GM19455 (cell line): ENCODE measurements around the gene PIM1.
A peak's percentile ranks its signal among the peaks of the same experiment; 100 is the strongest.
"Not testable (repeated sequence)": the region's sequence is repeated elsewhere in the genome, so short reads cannot be mapped to it uniquely, and the experiment has no call there.

Experiments used
- ATAC-seq: cut with Tn5 transposase; IDR thresholded peaks from one replicate; pipeline ENCODE4 v1.9.1; 2021; ENCODE audit not compliant: unreplicated experiment

The PIM1 gene

GRCh38 chr6:37169496-37170272 lies at the start of gene PIM1:
Gene PIM1, plus strand, starts transcription at chr6:37170152. Its CDS starts 424 bp downstream, at chr6:37170576.
- peak; percentile 65 for ATAC-seq

DNA sequence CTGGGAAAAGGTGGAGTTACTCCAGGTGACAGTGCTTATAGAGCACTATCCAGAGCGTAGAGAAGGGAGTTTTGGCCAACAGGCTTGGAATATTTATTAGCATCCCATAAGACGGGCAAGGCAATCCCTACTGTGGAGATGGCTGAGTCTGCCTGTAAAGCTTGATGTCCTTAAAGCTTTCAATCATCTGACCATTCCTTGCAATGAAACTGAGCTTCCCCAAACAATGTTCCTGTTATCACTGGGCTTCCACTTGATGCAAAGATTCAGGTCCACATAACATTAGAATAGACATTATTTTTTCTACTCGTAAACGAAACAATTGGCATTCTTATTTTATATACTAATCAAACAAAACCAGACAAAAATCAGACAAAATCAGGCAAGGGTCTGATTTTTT lies 48.4 kb upstream of the PIM1 start:
- ATAC-seq = no peak

GRCh38 chr6:37122861-37123260 lies 47.1 kb upstream of the PIM1 start:
- no peak for ATAC-seq

GRCh38 chr6:37123957-37124729 lies 45.8 kb upstream of the PIM1 start:
- no peak for ATAC-seq

DNA sequence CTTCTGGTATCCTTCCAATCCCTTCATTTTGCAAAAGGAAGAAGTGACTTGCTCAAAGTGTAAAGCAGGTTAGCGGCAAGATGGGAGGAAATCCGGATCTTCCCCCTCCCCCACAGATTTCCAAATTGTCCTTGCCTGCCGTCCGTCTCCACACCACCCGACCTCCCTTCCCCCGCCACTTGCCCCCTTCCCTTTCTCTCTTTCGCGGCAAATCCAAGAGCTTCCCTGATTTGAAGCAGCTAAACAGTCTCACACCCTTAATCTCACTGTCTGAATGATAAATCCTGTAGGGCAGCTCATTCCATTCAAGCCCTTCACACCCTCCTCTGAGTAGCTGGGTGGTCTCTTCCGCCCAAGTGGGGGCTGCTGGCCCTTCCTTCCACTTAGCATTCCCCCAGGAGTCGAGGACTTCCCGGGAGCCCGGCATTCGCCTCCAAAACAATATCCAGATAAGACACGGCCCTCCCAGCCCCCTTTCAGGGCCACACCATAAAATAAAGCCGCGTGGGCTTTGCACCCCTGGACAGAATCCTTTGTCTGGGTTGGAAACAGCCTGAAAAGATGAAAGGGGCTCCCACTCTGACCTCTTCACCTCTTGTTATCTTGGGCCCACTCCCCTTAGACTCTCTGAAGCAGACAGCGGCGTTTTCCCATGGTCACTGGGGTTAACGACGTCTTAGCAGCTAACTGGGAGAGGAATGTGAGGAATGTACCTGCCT lies 44.0 kb upstream of the PIM1 start:
- no peak for ATAC-seq

DNA sequence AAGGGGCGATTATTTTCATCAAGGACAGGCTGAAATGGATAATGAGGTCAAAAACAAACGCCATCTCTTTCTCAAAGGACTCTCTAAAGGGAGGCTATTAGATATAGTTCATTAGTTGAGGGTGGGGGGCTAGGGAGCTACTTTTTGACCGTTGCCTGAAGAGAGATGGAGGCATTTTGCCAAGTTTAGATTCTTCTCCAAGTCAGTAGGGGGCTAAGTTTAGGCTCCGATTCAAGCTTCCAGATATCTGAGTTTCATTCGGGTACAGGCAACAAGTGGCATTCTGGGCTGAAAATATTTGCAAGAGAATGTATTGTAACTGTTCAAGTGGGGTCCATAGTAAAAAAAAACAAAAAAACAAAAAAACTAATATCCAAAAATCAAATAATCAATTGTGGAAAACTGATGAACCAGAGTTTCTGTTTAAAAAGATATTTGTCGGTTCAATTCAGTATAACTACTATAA lies 43.4 kb upstream of the PIM1 start:
- ATAC-seq = no peak

- ATAC-seq = no peak
Measured at GRCh38 chr6:37126961-37127616, 42.9 kb upstream of the PIM1 start.

DNA sequence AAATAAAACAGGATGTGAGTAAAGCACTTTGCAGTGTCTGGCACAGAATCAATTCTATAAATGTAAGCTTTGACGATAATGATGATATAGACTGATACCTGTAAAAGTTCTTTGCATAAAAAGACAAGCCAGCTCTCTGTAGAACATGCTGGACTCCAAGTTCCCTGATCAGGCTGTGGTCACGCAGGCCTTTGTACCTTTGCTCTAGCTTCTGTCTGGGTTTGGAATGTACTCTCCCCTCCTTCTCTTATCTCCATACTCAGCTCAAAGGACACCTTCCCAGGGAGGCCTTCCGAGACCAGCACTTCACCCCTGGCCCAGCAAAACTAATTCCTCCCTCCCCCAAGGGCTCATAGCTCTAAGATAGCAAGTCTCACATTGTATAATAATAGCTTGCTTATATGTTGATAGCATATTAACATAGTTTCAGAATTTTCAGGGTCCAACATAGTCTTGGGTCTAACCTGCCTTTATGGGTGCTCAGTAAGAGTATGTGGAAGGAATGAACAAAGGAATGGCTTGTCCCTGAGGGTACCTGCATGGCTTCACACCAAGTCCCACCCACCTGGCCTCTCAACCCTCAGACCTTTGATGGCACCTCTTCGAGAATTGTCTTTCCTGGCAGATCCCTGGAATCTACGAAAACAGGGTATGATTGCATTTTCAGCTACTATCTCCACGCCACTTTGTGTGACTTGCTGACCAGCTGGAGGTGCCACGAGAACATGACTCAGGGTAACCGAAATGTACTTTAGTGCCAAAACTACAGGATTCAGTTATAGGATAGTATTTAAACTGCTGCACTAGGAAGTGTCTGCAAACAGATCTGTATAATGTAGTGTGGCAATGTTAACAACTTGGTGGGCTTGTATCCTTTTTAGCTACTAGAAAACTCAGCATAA lies 41.7 kb upstream of the PIM1 start:
- no peak for ATAC-seq

- not testable (repeated sequence) for ATAC-seq
Measured at GRCh38 chr6:37128863-37129443, 41.0 kb upstream of the PIM1 start.

DNA sequence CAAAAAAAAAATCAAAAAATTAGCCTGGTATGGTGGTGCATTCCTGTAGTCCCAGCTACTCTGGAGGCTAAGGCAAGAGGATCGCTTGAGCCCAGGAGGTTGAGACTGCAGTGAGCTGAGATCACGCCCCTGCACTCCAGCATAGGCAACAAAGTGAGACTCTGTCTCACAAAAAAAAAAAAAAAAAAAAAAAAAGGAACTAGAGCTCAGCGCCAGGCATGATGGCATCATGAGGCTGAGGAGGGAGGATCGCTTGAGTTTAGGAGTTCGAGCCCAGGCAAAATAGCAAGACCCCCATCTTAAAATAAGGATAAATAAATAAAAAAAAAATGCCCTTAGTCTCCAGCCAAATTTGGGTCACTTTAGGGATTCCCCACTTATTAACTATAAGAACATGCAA lies 40.4 kb upstream of the PIM1 start:
- ATAC-seq = no peak

DNA sequence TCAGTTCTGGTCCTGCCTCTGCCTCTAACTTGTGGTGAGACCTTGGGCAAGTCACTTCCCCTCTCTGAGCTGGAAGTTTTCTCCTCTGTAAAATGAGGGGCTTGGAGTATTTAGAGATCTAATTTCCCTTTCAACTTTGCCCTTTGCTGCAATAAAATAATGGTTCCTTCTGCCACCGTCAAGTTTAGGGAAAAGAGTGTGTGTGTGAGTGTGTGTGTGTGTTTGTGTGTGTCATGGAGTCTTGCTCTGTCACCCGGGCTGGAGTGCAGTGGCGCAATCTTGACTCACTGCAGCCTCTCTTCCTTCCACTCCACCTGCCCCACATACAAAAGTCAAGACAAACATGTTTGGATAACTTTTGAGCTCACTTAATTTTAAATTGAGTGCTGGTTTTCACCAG lies 39.2 kb upstream of the PIM1 start:
- ATAC-seq = no peak

- ATAC-seq = no peak
Measured at GRCh38 chr6:37131104-37131959, 38.6 kb upstream of the PIM1 start.

DNA sequence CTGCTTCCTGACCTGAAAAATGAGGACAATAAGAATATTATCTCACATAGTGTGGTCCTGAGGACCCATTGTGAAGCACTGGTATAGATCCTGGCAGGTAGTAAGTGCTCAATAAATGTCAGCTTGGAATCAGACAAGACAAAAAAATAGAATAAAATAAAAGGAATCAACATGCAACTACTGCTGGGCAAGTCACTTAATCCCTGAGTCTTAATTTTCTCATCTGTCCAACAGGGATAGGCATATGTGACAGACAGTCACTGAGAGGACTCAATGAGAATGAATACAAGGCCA lies 38.0 kb upstream of the PIM1 start:
- no peak for ATAC-seq

- no peak for ATAC-seq
Measured at GRCh38 chr6:37134036-37134395, 35.9 kb upstream of the PIM1 start.

DNA sequence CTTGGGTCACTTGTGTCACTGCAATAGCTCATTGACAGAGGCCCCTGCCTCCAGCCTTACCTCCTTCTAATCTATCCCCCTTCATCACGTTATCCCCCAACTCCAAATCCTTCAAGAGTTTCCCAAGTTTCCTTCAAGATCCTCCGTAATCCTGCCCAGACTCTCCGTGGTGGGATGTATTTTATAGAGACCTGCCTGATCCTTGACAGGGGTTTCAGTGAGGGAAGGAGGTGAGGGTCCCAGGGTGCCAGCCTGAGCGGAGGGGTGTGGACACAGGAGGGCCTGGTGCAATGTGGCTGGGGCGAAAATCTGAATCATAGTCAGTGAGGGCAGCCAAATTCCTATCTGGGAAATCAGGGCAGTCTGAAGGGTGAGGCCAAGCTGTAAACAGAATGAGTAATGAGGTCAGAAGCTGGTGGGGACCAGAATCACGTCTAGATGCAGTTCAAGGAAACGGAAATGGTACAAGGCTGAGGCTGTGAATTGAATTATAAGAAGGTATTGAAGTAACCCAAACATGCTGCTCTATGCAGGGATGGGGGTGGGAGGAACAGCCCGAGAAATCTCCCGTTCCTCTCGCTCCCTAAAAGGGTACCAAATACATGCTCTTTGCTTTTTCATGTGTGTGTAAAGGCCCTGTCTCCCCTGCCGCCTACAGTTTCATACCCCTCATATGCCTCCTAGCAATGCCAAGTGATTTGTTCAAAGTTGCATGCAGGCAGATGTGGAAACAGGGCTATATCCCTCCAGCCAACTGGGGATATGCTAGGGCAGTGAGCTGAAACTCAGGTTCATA lies 35.4 kb upstream of the PIM1 start:
- ATAC-seq = no peak

- ATAC-seq = no peak
Measured at GRCh38 chr6:37135835-37136694, 33.9 kb upstream of the PIM1 start.

DNA sequence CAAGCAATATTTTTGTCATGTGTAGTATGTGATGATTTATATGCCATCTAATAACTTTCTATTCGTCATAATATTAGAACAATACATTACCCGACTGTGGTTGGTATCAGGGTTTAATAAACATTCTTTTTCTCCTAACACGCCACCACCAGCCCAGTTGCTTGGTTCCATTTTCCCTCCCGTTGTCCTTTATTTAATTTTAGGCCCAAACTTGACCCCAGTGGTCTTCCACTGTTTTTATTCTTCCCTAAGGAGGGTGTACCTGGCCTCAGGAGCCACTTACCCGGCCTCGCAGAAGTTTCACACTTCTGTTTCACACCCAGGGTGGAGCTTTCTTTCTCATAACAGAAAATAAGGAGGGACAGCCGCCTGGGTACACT lies 33.1 kb upstream of the PIM1 start:
- ATAC-seq = no peak
